ENCODE measurements around the gene FUNDC2. TPM values are rescaled to one million over a fixed set of nuclear protein-coding genes. Genes with fewer than 3 reads are reported as not detected.

Gene FUNDC2
- total RNA-seq, 4 donors from 2014 or later = 65.8 to 110 (median 83.7) TPM

GRCh38 chrX:155026420-155026726 lies 271 bp upstream of the FUNDC2 start:
- ATAC-seq (ENCODE audit: low FRiP score) (no peak), DNase-seq (ENCODE audit: low spot score) (no peak)
- TF ChIP-seq, protein P1, sequence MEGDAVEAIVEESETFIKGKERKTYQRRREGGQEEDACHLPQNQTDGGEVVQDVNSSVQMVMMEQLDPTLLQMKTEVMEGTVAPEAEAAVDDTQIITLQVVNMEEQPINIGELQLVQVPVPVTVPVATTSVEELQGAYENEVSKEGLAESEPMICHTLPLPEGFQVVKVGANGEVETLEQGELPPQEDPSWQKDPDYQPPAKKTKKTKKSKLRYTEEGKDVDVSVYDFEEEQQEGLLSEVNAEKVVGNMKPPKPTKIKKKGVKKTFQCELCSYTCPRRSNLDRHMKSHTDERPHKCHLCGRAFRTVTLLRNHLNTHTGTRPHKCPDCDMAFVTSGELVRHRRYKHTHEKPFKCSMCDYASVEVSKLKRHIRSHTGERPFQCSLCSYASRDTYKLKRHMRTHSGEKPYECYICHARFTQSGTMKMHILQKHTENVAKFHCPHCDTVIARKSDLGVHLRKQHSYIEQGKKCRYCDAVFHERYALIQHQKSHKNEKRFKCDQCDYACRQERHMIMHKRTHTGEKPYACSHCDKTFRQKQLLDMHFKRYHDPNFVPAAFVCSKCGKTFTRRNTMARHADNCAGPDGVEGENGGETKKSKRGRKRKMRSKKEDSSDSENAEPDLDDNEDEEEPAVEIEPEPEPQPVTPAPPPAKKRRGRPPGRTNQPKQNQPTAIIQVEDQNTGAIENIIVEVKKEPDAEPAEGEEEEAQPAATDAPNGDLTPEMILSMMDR (IDR thresholded peaks at IDR 0.05) = no peak

- DNase-seq (ENCODE audit: low spot score) = no peak
- TF ChIP-seq, protein P1 (IDR thresholded peaks at IDR 0.05) = no peak
- peak; percentile 65 for ATAC-seq (ENCODE audit: low FRiP score)
These were observed 944 bp downstream of the FUNDC2 start for GRCh38 chrX:155027509-155028066.

DNA sequence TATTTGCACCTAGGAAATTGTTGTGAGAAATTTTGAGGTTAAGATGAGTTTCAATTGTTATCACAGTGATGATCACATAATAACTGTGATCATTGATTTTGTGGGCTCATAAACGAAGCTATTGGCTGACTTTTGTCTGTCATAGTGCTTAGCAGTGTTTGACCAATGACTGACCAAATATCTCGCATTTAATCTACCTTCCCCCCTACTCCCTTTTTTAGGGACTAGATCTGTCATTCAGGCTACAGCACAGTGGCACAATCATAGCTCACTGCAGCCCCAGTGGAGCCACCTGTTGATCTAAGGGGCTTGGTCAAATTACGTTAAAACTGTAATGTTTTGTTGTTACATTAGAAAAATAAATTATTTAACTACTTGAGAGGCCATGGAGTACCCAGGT lies 1.5 kb downstream of the FUNDC2 start:
- no peak for DNase-seq (ENCODE audit: low spot score)
- TF ChIP-seq, protein P1 (IDR thresholded peaks at IDR 0.05) = no peak
- ATAC-seq (ENCODE audit: low FRiP score) = no peak

DNA sequence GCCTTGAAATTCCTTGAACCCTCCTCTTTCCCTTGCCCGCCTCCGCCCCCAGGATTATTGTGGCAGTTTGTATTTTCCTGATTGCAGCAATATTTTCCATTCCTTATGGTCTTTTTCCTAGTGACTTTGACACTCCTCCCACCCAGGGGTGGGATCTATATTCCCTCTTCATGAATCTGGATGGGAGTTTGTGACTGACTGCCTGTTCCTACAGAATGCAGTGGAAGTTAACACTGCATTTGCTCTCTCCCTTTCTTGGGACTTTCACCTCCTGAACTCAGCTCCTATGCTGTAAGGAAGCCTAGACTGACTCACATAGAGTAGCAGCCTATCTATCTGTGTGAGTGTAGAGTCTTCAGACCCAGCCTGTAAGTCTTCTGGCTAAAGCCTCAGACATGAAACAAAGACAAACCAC lies 2.2 kb downstream of the FUNDC2 start:
- DNase-seq (ENCODE audit: low spot score) = no peak
- ATAC-seq (ENCODE audit: low FRiP score) = no peak
- TF ChIP-seq, protein P1 (IDR thresholded peaks at IDR 0.05) = no peak

GRCh38 chrX:155031657-155032056 lies 5.0 kb downstream of the FUNDC2 start:
- no peak for ATAC-seq (ENCODE audit: low FRiP score)
- DNase-seq (ENCODE audit: low spot score) = no peak
- TF ChIP-seq, protein P1 (IDR thresholded peaks at IDR 0.05) = no peak

DNA sequence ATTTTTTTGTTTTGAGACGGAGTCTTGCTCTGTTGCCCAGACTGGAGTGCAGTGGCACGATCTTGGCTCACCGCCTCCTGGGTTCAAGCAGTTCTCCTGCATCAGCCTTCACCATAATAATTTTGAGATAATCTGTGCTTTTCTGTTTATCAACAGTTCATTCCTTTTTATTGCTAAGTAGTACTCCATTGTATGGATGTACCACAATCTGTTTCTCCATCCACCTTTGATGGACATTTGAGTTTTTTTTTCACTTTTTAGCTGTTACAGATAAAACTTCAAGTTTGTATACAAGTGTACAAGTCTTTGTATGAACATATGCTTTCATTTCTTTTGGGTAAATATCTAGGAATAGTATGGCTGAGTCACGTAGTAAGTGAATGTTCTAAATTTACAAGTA lies 9.0 kb downstream of the FUNDC2 start:
- ATAC-seq (ENCODE audit: low FRiP score) (no peak), DNase-seq (ENCODE audit: low spot score) (no peak)
- TF ChIP-seq, protein P1 (IDR thresholded peaks at IDR 0.05) = no peak

DNA sequence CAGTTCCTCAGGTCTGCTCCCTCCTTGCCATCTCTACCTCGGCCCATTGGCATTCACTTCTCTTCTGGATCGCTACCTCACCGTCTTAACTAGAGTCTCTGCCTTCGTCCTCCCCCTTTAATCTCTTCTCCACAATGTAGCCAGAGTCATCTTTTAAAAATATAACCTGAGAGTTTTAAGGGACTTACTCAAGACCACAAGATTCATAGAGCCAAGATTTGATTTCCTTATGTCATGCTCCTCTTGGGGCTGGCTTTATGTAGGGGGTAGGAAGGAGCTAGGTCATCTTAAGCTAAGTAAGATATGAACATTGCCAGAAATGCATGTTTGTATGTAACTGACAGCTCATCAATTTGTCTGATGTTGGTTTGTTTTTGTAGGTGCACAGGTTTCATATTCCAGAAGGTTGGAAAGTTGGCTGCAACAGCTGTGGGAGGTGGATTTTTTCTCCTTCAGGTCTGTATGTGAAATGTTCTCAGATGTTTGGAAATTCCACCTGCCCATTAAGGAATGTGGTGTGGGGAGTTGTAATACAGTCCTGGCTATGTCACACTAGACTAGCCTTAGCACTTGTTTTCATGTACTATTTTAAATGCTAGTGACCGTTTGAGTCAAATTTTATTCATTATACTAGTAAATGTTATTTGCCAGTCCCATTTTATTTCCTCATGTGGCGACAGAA lies 19.6 kb downstream of the FUNDC2 start:
- TF ChIP-seq, protein P1 (IDR thresholded peaks at IDR 0.05) = no peak
- DNase-seq (ENCODE audit: low spot score) (no peak), ATAC-seq (ENCODE audit: low FRiP score) (no peak)

Data from omental fat pad (tissue), 4 donors.